ENCODE measurements around the gene B9D1.

B9D1 gene

DNA sequence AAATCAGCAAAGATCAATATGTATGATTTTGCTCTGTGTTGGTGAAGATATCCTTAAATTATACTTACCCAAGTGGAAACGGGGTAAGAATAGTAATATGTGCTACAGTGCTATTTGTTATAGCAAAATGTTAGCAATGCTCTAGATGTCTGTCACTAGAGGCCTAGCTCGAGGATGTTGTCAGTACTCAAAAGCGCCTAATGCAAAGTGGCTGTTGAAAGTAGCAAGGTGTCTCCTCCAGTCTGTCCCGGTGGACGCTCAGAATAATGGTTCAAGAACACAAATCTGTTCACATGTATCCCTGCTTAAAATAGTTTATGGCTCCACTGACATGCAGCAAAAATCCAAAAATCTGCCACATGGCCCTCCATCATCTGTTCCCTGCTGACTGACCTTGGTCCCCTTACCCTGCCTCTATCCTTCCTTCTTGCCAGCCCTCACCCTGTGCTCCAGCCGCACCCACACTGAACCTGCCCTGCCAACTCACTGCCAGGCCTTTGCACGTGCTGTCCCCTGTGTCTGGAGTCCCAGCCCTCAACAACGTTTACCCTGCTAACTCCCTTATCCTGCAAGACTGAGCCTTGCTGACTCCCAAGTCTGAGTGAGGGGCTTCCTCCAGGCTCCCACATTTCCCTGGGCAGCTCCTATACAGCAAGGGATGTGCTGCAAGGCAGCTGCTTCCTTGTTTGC lies 38.9 kb upstream of the B9D1 start:
- TF ChIP-seq EZH2 (optimal IDR thresholded peaks at IDR 0.05; ENCODE audit: low read depth, low read length) (no peak), EZH2phosphoT487 (IDR thresholded peaks at IDR 0.05; ENCODE audit: low read length) (no peak)
- TF ChIP-seq, protein P1, sequence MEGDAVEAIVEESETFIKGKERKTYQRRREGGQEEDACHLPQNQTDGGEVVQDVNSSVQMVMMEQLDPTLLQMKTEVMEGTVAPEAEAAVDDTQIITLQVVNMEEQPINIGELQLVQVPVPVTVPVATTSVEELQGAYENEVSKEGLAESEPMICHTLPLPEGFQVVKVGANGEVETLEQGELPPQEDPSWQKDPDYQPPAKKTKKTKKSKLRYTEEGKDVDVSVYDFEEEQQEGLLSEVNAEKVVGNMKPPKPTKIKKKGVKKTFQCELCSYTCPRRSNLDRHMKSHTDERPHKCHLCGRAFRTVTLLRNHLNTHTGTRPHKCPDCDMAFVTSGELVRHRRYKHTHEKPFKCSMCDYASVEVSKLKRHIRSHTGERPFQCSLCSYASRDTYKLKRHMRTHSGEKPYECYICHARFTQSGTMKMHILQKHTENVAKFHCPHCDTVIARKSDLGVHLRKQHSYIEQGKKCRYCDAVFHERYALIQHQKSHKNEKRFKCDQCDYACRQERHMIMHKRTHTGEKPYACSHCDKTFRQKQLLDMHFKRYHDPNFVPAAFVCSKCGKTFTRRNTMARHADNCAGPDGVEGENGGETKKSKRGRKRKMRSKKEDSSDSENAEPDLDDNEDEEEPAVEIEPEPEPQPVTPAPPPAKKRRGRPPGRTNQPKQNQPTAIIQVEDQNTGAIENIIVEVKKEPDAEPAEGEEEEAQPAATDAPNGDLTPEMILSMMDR (IDR thresholded peaks at IDR 0.05; ENCODE audit: low read length) = no peak
- H3K9me3 ChIP-seq (replicated peaks; ENCODE audit: insufficient read depth, low read length) = no peaks in the 10 kb centered on the region
- H3K4me1 ChIP-seq (ENCODE audit: low read length) = peaks cover 6% of the 10 kb centered on the region
- no peak overlapping the region for H2AFZ ChIP-seq (ENCODE audit: low read length)
- H3K27ac ChIP-seq (ENCODE audit: low read length) = no peak overlapping the region
- H3K79me2 ChIP-seq (ENCODE audit: low read length) = no peaks in the 10 kb centered on the region
- H3F3A ChIP-seq (ENCODE audit: insufficient read depth, low read length) = no peaks in the 10 kb centered on the region
- H4K20me1 ChIP-seq (ENCODE audit: insufficient read depth, low read length) = no peaks in the 10 kb centered on the region
- H3K9me2 ChIP-seq (replicated peaks; ENCODE audit: insufficient read depth, low read length) = no peaks in the 10 kb centered on the region
- no peaks in the 10 kb centered on the region for H3K36me3 ChIP-seq (replicated peaks; ENCODE audit: insufficient read depth, low read length)
- no peak overlapping the region for H3K4me2 ChIP-seq (ENCODE audit: low read depth, low read length)
- H3K27me3 ChIP-seq (replicated peaks; ENCODE audit: insufficient read depth, low read length) = no peaks in the 10 kb centered on the region
- no peak overlapping the region for H3K9ac ChIP-seq (ENCODE audit: low read length)
- no peak overlapping the region for H3K4me3 ChIP-seq (ENCODE audit: low read length)
- no peak for DNase-seq

DNA sequence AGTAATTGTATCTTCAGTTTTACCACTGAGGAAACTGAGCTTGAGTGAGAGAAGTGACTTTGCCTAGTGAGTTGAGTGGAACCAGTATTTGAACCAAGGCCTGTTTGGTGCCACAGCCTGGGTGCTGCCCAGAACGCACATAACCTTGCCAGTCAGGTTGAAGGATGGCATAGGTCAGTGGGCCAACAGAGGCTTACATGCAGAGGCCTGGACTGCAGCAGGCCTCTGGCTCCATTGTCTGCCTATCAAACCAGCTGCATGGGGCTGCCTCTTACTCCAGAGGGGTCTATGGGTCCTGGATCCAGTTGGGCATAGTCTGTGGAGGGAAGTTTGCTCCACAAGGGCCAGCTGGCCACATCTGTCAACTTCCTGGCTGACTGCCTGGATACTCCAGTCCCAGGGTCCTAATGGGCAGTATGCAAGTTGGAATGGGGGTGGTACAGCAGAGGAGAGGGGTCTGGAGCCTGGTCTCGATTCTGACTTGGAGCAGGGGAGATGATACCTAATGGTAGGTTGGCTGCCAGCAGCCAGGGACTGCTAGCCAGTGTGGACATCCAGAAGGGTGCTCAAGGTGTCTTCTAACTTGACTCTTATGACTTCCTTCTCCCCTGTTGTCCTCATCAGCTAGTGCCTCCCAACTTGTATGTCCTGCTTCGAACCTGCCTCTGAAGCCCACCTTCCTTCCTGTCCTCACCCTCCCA lies 37.4 kb upstream of the B9D1 start:
- no peak overlapping the region for H3K4me2 ChIP-seq (ENCODE audit: low read depth, low read length)
- no peaks in the 10 kb centered on the region for H3F3A ChIP-seq (ENCODE audit: insufficient read depth, low read length)
- H3K27ac ChIP-seq (ENCODE audit: low read length) = no peak overlapping the region
- no peaks in the 10 kb centered on the region for H3K27me3 ChIP-seq (replicated peaks; ENCODE audit: insufficient read depth, low read length)
- no peaks in the 10 kb centered on the region for H4K20me1 ChIP-seq (ENCODE audit: insufficient read depth, low read length)
- no peaks in the 10 kb centered on the region for H3K9me3 ChIP-seq (replicated peaks; ENCODE audit: insufficient read depth, low read length)
- no peaks in the 10 kb centered on the region for H3K9me2 ChIP-seq (replicated peaks; ENCODE audit: insufficient read depth, low read length)
- H3K79me2 ChIP-seq (ENCODE audit: low read length) = no peaks in the 10 kb centered on the region
- TF ChIP-seq, protein P1 (IDR thresholded peaks at IDR 0.05; ENCODE audit: low read length) = no peak
- no peak for TF ChIP-seq EZH2 (optimal IDR thresholded peaks at IDR 0.05; ENCODE audit: low read depth, low read length)
- no peak for TF ChIP-seq EZH2phosphoT487 (IDR thresholded peaks at IDR 0.05; ENCODE audit: low read length)
- H3K4me3 ChIP-seq (ENCODE audit: low read length) = no peak overlapping the region
- no peak overlapping the region for H3K9ac ChIP-seq (ENCODE audit: low read length)
- peaks cover 6% of the 10 kb centered on the region for H3K4me1 ChIP-seq (ENCODE audit: low read length)
- H2AFZ ChIP-seq (ENCODE audit: low read length) = no peak overlapping the region
- H3K36me3 ChIP-seq (replicated peaks; ENCODE audit: insufficient read depth, low read length) = no peaks in the 10 kb centered on the region
- DNase-seq = no peak

DNA sequence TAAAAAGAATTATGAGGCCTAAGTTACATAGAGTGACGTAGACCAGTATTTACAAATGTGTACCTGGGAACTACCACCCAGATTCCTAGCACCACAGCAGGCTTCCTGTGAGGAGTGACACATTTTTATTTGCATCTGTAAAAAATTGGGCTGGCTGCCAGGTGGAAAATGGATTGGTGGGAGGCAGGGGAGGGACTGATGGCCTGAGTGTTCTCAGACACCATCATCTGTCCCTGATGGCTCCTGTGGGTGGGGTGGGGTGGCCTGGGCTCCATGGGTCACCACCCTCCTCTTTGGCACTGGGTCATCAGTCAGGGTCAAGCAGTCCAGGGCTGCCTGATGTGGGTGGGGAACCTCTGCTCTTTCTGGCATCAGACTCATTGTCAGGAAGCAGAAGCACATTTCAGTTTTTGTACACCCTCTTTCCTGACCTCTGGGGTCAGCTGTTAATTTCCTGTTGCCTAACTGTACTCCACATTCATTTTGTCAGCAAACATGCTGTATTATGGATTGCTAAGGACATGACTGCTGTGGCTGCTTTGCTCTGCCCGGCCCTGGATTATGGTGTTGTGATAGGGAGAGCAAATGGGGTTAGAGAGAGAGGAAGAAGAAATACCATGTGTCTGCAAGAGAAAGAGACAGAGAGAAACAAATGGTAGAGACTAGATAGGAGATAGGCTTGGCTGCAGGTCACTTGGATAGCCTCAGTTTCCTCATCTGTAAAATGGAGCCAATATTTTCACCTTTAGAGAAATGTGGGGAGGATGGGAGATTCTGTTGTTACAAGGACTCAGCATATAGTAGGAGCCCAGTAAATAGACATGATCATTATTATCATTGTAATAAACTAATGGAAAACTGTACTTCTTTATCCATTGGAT lies 36.0 kb upstream of the B9D1 start:
- Histone ChIP-seq H3K4me2 (ENCODE audit: low read depth, low read length) (no peak overlapping the region), H3K27me3 (replicated peaks; ENCODE audit: insufficient read depth, low read length) (no peaks in the 10 kb centered on the region), H3K9me2 (replicated peaks; ENCODE audit: insufficient read depth, low read length) (no peaks in the 10 kb centered on the region), H3F3A (ENCODE audit: insufficient read depth, low read length) (no peaks in the 10 kb centered on the region), H3K9ac (ENCODE audit: low read length) (no peak overlapping the region), H3K79me2 (ENCODE audit: low read length) (no peaks in the 10 kb centered on the region), H3K36me3 (replicated peaks; ENCODE audit: insufficient read depth, low read length) (no peaks in the 10 kb centered on the region), H3K27ac (ENCODE audit: low read length) (no peak overlapping the region), H3K4me3 (ENCODE audit: low read length) (no peak overlapping the region), H3K9me3 (replicated peaks; ENCODE audit: insufficient read depth, low read length) (no peaks in the 10 kb centered on the region), H2AFZ (ENCODE audit: low read length) (no peak overlapping the region), H3K4me1 (ENCODE audit: low read length) (peaks cover 6% of the 10 kb centered on the region), H4K20me1 (ENCODE audit: insufficient read depth, low read length) (no peaks in the 10 kb centered on the region)
- TF ChIP-seq EZH2phosphoT487 (IDR thresholded peaks at IDR 0.05; ENCODE audit: low read length) = no peak
- TF ChIP-seq EZH2 (optimal IDR thresholded peaks at IDR 0.05; ENCODE audit: low read depth, low read length) = no peak
- TF ChIP-seq, protein P1 (IDR thresholded peaks at IDR 0.05; ENCODE audit: low read length) = no peak
- DNase-seq = no peak

All from MM.1S (cell line).